ENCODE results near the gene EMC1.

Gene EMC1

GRCh38 chr1:19251305-19252196 lies at the start of gene EMC1, which contains the start of gene MRTO4:
EMC1 (minus strand) TSS chr1:19251524; CDS start chr1:19251509, 15 bp downstream.
MRTO4 (plus strand) TSS chr1:19251805; CDS start chr1:19251836, 31 bp downstream.
- Histone ChIP-seq H3K4me3 (ENCODE audit: low read depth, low read length) (peak within 1 kb of the TSS; percentile 96), H3K4me1 (ENCODE audit: control insufficient read depth, insufficient read depth, low read length) (no peaks in the 10 kb centered on the region), H3K27ac (ENCODE audit: extremely low read depth, low read depth, low read length) (peak within 1 kb of the TSS; percentile 98), H3K9me3 (ENCODE audit: control insufficient read depth, insufficient read depth, low read depth, low read length) (no peaks in the 10 kb centered on the region), H3K36me3 (ENCODE audit: control insufficient read depth in 2 of 2, insufficient read depth in 1 of 2, low read length in 2 of 2) (peaks cover 0 to 54% of the 10 kb centered on the region in 2 experiments; a peak in 2 of 3 replicates)
- POLR2A ChIA-PET: interaction anchor here (0.5 to 2.2 kb wide), 10 partner anchors 9 to 65 kb away, joined by 3 to 11 read pairs (median 4); partner anchors contain the start of genes AKR7A2, SLC66A1 and UBR4
- CTCF ChIA-PET: interaction anchor here (1.0 to 2.1 kb wide), 5 partner anchors 11 to 410 kb away, joined by 4 to 12 read pairs (median 4); no protein-coding TSS in a partner anchor
- TF ChIP-seq ZEB2 (tag by site-specific recombination; IDR thresholded peaks at IDR 0.05): peak; percentile 90
- peak; percentile 67 for TF ChIP-seq ZBTB8A (tag by site-specific recombination; IDR thresholded peaks at IDR 0.05)
- TF ChIP-seq ZNF175 (tag by site-specific recombination; IDR thresholded peaks at IDR 0.05): no peak
- TF ChIP-seq OVOL3 (tag by site-specific recombination; IDR thresholded peaks at IDR 0.05): 0 out of 2 replicates have a peak, but pooled peaks have one; percentile 54
- no peak for TF ChIP-seq AEBP2 (tag by site-specific recombination; IDR thresholded peaks at IDR 0.05; ENCODE audit: borderline replicate concordance)
- TF ChIP-seq ZNF394 (tag by site-specific recombination; IDR thresholded peaks at IDR 0.05; ENCODE audit: borderline replicate concordance): peak; percentile 69; the same call in 1 of the 2 replicates
- peak; percentile 15 for TF ChIP-seq SETDB1 (IDR thresholded peaks at IDR 0.05; ENCODE audit: insufficient read length, low read length)
- peak; percentile 100 for TF ChIP-seq ZNF335 (tag by site-specific recombination; conservative IDR thresholded peaks at IDR 0.05)
- TF ChIP-seq ZNF560 (tag by site-specific recombination; IDR thresholded peaks at IDR 0.05; ENCODE audit: borderline replicate concordance): no peak
- peak; percentile 74 for TF ChIP-seq INSM2 (tag by site-specific recombination; IDR thresholded peaks at IDR 0.05)
- no peak for TF ChIP-seq HOXC10 (CRISPR knock-in tag; IDR thresholded peaks at IDR 0.05)
- peak; percentile 66 for TF ChIP-seq ZBTB10 (tag by site-specific recombination; IDR thresholded peaks at IDR 0.05)
- TF ChIP-seq PRDM10 (tag by site-specific recombination; IDR thresholded peaks at IDR 0.05): peak; percentile 61
- peak; percentile 82; the same call in 1 of the 2 replicates for TF ChIP-seq ZNF24 (tag by site-specific recombination; IDR thresholded peaks at IDR 0.05)
- TF ChIP-seq ZNF596 (tag by site-specific recombination; IDR thresholded peaks at IDR 0.05): no peak
- peak; percentile 93 for TF ChIP-seq KLF16 (tag by site-specific recombination; IDR thresholded peaks at IDR 0.05)
- 0 out of 2 replicates have a peak, but pooled peaks have one; percentile 39 for TF ChIP-seq KLF10 (tag by site-specific recombination; IDR thresholded peaks at IDR 0.05)
- TF ChIP-seq ZNF169 (tag by site-specific recombination; IDR thresholded peaks at IDR 0.05): no peak
- 0 out of 2 replicates have a peak, but pooled peaks have one; percentile 35 for TF ChIP-seq ZSCAN23 (tag by site-specific recombination; IDR thresholded peaks at IDR 0.05)
- TF ChIP-seq ZNF843 (tag by site-specific recombination; IDR thresholded peaks at IDR 0.05): peak; percentile 74
- peak; percentile 94 for TF ChIP-seq ZNF324 (tag by site-specific recombination; IDR thresholded peaks at IDR 0.05)
- peak; percentile 77 for TF ChIP-seq KLF7 (tag by site-specific recombination; IDR thresholded peaks at IDR 0.05; ENCODE audit: borderline replicate concordance)
- TF ChIP-seq ZSCAN5A (tag by site-specific recombination; IDR thresholded peaks at IDR 0.05): 0 out of 2 replicates have a peak, but pooled peaks have one; percentile 45

All from HEK293 (cell line).